H9 (cell line): ENCODE measurements around the gene LLCFC1. TPM values are rescaled to one million over a fixed set of nuclear protein-coding genes. Genes with fewer than 3 reads are reported as not detected.

Experiments used
- DNase-seq: peaks from one replicate; pipeline ENCODE4 v3.0.0-alpha.2; 2017
- H2AFZ ChIP-seq: one replicate; pipeline ENCODE4 v1.6.1; 2013; ENCODE audit warnings: mild to moderate bottlenecking, low read length, control low read depth, moderate library complexity
- H2AK5ac ChIP-seq: 2 replicates; pipeline ENCODE4 v1.6.1; 2013; ENCODE audit warnings: low read length, control low read depth, mixed read lengths; ENCODE audit not compliant: insufficient read length
- H2BK120ac ChIP-seq: one replicate; pipeline ENCODE4 v1.6.1; 2013; ENCODE audit warnings: low read depth, mild to moderate bottlenecking, low read length, control low read depth, inconsistent platforms; ENCODE audit not compliant: poor library complexity, severe bottlenecking
- H2BK12ac ChIP-seq: 2 replicates; pipeline ENCODE4 v1.6.1; 2013; ENCODE audit warnings: low read length, control low read depth, mixed read lengths, low read depth; ENCODE audit not compliant: insufficient read length
- H2BK15ac ChIP-seq: 2 replicates; pipeline ENCODE4 v1.6.1; 2013; ENCODE audit warnings: low read depth, low read length, control low read depth
- H2BK20ac ChIP-seq: one replicate; pipeline ENCODE4 v1.6.1; 2013; ENCODE audit warnings: low read depth, mild to moderate bottlenecking, low read length, control low read depth, inconsistent platforms; ENCODE audit not compliant: poor library complexity, severe bottlenecking
- H2BK5ac ChIP-seq: 2 replicates; pipeline ENCODE4 v1.6.1; 2013; ENCODE audit warnings: low read length, control low read depth, mixed read lengths; ENCODE audit not compliant: insufficient read length
- H3K14ac ChIP-seq: 2 replicates; pipeline ENCODE4 v1.6.1; 2013; ENCODE audit warnings: low read length, control low read depth; ENCODE audit not compliant: insufficient read depth
- H3K18ac ChIP-seq: 2 replicates; pipeline ENCODE4 v1.6.1; 2013; ENCODE audit warnings: low read depth, mild to moderate bottlenecking, mixed read lengths, low read length, control low read depth; ENCODE audit not compliant: insufficient read length
- H3K23ac ChIP-seq: 2 replicates; pipeline ENCODE4 v1.6.1; 2013; ENCODE audit warnings: low read length, control low read depth, mixed read lengths, low read depth; ENCODE audit not compliant: insufficient read length
- H3K23me2 ChIP-seq: 2 replicates; pipeline ENCODE4 v1.6.1; 2013; ENCODE audit warnings: low read depth, mild to moderate bottlenecking, mixed read lengths, low read length, control low read depth; ENCODE audit not compliant: insufficient read length, poor library complexity, severe bottlenecking
- H3K27ac ChIP-seq: 2 replicates; pipeline ENCODE4 v1.5.1; 2013; ENCODE audit warnings: low read length, control low read depth, mixed read lengths, low read depth; ENCODE audit not compliant: insufficient read length
- H3K27me3 ChIP-seq: 2 replicates; pipeline ENCODE4 v1.6.1; 2013; ENCODE audit warnings: low read length, control low read depth, inconsistent platforms; ENCODE audit not compliant: insufficient read depth
- H3K4ac ChIP-seq: 2 replicates; pipeline ENCODE4 v1.6.1; 2013; ENCODE audit warnings: low read depth, mild to moderate bottlenecking, control low read depth, inconsistent platforms, low read length, moderate library complexity
- H3K4me1 ChIP-seq: 2 replicates; pipeline ENCODE4 v1.6.1; 2013; ENCODE audit warnings: low read length, control low read depth, inconsistent platforms; ENCODE audit not compliant: insufficient read depth
- H3K4me2 ChIP-seq: 2 replicates; pipeline ENCODE4 v1.6.1; 2013; ENCODE audit warnings: low read length, control low read depth, mixed read lengths; ENCODE audit not compliant: insufficient read length, insufficient read depth
- H3K56ac ChIP-seq: 2 replicates; pipeline ENCODE4 v1.6.1; 2013; ENCODE audit warnings: low read depth, mild to moderate bottlenecking, mixed read lengths, low read length, control low read depth; ENCODE audit not compliant: insufficient read length
- H3K79me1 ChIP-seq: 2 replicates; pipeline ENCODE4 v1.6.1; 2013; ENCODE audit warnings: low read depth, mild to moderate bottlenecking, moderate library complexity, low read length, control low read depth, inconsistent platforms; ENCODE audit not compliant: insufficient read depth, poor library complexity, severe bottlenecking
- H3K79me2 ChIP-seq: 2 replicates; pipeline ENCODE4 v1.6.1; 2013; ENCODE audit warnings: low read length, control low read depth, inconsistent platforms; ENCODE audit not compliant: insufficient read depth
- H3K9ac ChIP-seq: 2 replicates; pipeline ENCODE4 v1.6.1; 2013; ENCODE audit warnings: low read length, control low read depth, mixed read lengths; ENCODE audit not compliant: insufficient read length; ENCODE audit errors: extremely low read depth
- H3K9me3 ChIP-seq: one replicate; pipeline ENCODE4 v1.6.1; 2013; ENCODE audit warnings: low read depth, low read length, inconsistent platforms; ENCODE audit not compliant: control insufficient read depth
- H3T11ph ChIP-seq: one replicate; pipeline ENCODE4 v1.6.1; 2013; ENCODE audit warnings: mild to moderate bottlenecking, low read length, control low read depth, inconsistent platforms
- H4K20me1 ChIP-seq: one replicate; pipeline ENCODE4 v1.6.1; 2013; ENCODE audit not compliant: control insufficient read depth, insufficient read length, insufficient read depth
- H4K5ac ChIP-seq: 2 replicates; pipeline ENCODE4 v1.6.1; 2013; ENCODE audit warnings: low read depth, mild to moderate bottlenecking, mixed read lengths, low read length, control low read depth; ENCODE audit not compliant: insufficient read length
- H4K8ac ChIP-seq: replicated peaks from 2 replicates; pipeline ENCODE4 v1.6.1; 2013; ENCODE audit warnings: low read length, control low read depth, mixed read lengths, low read depth; ENCODE audit not compliant: insufficient read length
- H4K91ac ChIP-seq: 2 replicates; pipeline ENCODE4 v1.6.1; 2013; ENCODE audit warnings: low read depth, mild to moderate bottlenecking, moderate library complexity, mixed read lengths, low read length, control low read depth; ENCODE audit not compliant: insufficient read length
- H3K27ac Mint-ChIP-seq, 3 experiments: 2 replicates in 2 of 3; 3 replicates in 1 of 3; pipeline ENCODE4 v1.8.0; 2020 to 2021; ENCODE audit warnings: mixed read lengths in 3 of 3, mild to moderate bottlenecking in 1 of 3, moderate library complexity in 1 of 3
- H3K27me3 Mint-ChIP-seq: 2 replicates; pipeline ENCODE4 v1.8.0; 2021; ENCODE audit warnings: low read depth, mild to moderate bottlenecking, moderate library complexity, mixed read lengths
- H3K36me3 Mint-ChIP-seq, 3 experiments: 2 replicates in 2 of 3; 3 replicates in 1 of 3; pipeline ENCODE4 v1.8.0; 2020 to 2021; ENCODE audit warnings: low read depth in 3 of 3, mixed read lengths in 3 of 3; ENCODE audit not compliant: insufficient read depth in 1 of 3
- H3K4me1 Mint-ChIP-seq, 2 experiments: 2 replicates each; pipeline ENCODE4 v1.8.0; 2020; ENCODE audit warnings: mixed read lengths in 2 of 2
- H3K4me3 Mint-ChIP-seq, 2 experiments: 2 replicates in 1 of 2; 3 replicates in 1 of 2; pipeline ENCODE4 v1.8.0; 2020 to 2021; ENCODE audit warnings: mild to moderate bottlenecking in 2 of 2, mixed read lengths in 2 of 2, moderate library complexity in 1 of 2
- H3K9me3 Mint-ChIP-seq, 2 experiments: 2 replicates in 1 of 2; 3 replicates in 1 of 2; pipeline ENCODE4 v1.8.0; 2020; ENCODE audit warnings: mild to moderate bottlenecking in 2 of 2, mixed read lengths in 2 of 2, moderate library complexity in 1 of 2
- CTCF ChIP-seq: fragments of 200-600 bp; sonication (generic); conservative IDR thresholded peaks from 3 replicates; pipeline ENCODE4 v1.8.0; 2021; ENCODE audit warnings: antibody characterized with exemption, mild to moderate bottlenecking
- WGBS: extraction: QIAGEN DNeasy Blood & Tissue Kit; methylation state at CpG from one replicate; pipeline ENCODE4 v1.1.7; 2013; ENCODE audit warnings: missing lambda C conversion rate, low lambda C conversion rate, mixed read lengths; ENCODE audit not compliant: insufficient read length; ENCODE audit errors: extremely low coverage; 5-methylcytosine and 5-hydroxymethylcytosine counted together
- total RNA-seq: library from RNA; stranded (reverse); gene quantifications from 2 replicates; pipeline ENCODE4 v1.2.1, GENCODE V29; 2021

Gene LLCFC1
- total RNA-seq, 1 experiment from 2014 or later, result not detected

- Histone ChIP-seq H4K20me1 (no peaks in the 10 kb centered on the region), H3K4me1 (no peaks in the 10 kb centered on the region), H3K4me2 (no peak overlapping the region), H3T11ph (no peak overlapping the region), H3K27ac (no peak overlapping the region), H3K9ac (no peak overlapping the region), H2AK5ac (no peak overlapping the region), H4K8ac (no peak overlapping the region), H2BK20ac (no peak overlapping the region), H2BK15ac (no peak overlapping the region), H2BK120ac (no peak overlapping the region), H3K9me3 (peaks cover 6% of the 10 kb centered on the region), H3K14ac (no peak overlapping the region), H3K56ac (no peak overlapping the region), H2BK5ac (no peak overlapping the region), H4K91ac (no peak overlapping the region), H3K4ac (no peak overlapping the region), H2BK12ac (no peak overlapping the region), H3K23me2 (no peaks in the 10 kb centered on the region), H4K5ac (no peak overlapping the region), H3K27me3 (no peaks in the 10 kb centered on the region; the same call in 1 of the 2 replicates), H3K23ac (no peak overlapping the region), H2AFZ (no peak overlapping the region), H3K18ac (no peak overlapping the region), H3K79me1 (no peaks in the 10 kb centered on the region), H3K79me2 (no peaks in the 10 kb centered on the region)
- no peak overlapping the region for H3K27ac Mint-ChIP-seq
- H3K4me1 Mint-ChIP-seq, result peaks cover 4 to 7% of the 10 kb centered on the region in 2 experiments
- no peak for DNase-seq
- H3K9me3 Mint-ChIP-seq, result peaks cover 15 to 17% of the 10 kb centered on the region in 2 experiments
- H3K36me3 Mint-ChIP-seq, result peaks cover 3 to 12% (median 6%) of the 10 kb centered on the region in 3 experiments; a peak in 6 of 7 replicates
- no peak overlapping the region for H3K4me3 Mint-ChIP-seq
- no peak for TF ChIP-seq CTCF
- no CpG with 5 or more reads among the region's 2 CpGs for WGBS
- peaks cover 14% of the 10 kb centered on the region for H3K27me3 Mint-ChIP-seq
These were observed 29.3 kb upstream of the LLCFC1 start for GRCh38 chr7:142910031-142910433.
